Measurements from ENCODE around the gene ATF6B.

ATF6B gene

DNA sequence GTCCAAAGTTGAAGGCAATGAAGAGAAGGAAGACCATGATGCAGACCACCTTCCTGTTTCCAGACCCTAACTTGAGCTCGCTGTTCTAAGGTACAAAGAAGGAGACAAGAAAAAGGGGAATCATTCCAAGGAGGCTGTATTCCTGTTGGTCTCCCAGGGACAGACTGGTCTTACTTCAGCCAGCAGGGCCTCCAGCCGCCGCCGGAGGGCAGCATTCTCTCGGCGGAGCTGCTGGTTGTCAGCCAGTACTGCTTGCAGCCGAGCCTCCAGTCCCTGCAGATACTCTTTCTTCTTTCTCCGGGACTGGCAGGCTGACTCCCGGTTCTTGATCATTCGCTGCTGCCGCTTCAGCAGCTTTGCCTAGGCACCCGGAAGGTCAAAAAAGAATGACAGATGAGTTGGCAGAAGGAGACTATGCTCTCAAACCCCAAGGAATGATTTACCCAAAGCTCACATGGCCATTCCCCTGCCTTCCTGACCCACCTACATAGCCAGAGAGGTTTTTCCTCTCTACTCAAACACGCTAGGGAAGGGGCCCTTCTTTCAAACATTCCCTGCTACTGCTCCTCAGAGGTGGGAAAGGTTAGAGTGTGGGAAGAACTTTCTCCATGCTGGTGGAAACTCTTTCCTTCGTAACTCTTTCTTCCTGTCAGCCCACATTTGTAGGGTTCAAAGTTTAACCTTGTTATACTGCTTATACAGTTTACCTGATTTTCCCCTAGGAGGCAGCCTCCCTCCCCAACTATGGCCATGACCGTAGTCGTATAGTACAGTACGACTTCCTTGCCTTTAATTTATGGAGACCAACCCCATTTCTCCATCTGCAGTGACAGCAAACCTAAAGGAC, 9.0 kb downstream of the ATF6B start:
- TF ChIP-seq, protein P1, sequence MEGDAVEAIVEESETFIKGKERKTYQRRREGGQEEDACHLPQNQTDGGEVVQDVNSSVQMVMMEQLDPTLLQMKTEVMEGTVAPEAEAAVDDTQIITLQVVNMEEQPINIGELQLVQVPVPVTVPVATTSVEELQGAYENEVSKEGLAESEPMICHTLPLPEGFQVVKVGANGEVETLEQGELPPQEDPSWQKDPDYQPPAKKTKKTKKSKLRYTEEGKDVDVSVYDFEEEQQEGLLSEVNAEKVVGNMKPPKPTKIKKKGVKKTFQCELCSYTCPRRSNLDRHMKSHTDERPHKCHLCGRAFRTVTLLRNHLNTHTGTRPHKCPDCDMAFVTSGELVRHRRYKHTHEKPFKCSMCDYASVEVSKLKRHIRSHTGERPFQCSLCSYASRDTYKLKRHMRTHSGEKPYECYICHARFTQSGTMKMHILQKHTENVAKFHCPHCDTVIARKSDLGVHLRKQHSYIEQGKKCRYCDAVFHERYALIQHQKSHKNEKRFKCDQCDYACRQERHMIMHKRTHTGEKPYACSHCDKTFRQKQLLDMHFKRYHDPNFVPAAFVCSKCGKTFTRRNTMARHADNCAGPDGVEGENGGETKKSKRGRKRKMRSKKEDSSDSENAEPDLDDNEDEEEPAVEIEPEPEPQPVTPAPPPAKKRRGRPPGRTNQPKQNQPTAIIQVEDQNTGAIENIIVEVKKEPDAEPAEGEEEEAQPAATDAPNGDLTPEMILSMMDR (IDR thresholded peaks at IDR 0.05; ENCODE audit: insufficient read depth, low read depth, low read length, missing control alignments): peak; percentile 95
- DNase-seq (ENCODE audit: low read depth): peak; percentile 89
- H3K4me3 ChIP-seq (ENCODE audit: low read length): no peak overlapping the region

DNA sequence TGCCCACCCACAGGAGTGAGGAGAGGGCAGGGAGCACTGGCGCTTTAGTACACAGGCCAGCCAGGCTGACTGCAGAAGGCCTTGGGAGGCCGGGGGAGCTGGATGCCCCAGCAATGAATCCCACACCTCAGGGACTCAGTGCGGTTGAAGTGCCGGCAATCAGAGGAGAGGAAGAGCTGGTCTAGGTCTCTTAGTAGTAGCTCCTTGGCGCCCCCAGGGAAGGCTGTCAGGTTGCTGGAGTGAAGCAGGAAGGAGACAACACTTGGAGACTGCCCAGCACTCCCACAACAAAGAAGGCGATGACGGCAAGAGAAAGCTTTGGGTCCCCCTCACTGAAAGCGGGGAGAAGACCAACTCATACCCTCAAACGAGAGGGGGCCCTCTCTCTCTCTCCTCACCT, 10.6 kb downstream of the ATF6B start:
- TF ChIP-seq, protein P1 (IDR thresholded peaks at IDR 0.05; ENCODE audit: insufficient read depth, low read depth, low read length, missing control alignments): no peak
- no peak overlapping the region for H3K4me3 ChIP-seq (ENCODE audit: low read length)
- no peak for DNase-seq (ENCODE audit: low read depth)

DNA sequence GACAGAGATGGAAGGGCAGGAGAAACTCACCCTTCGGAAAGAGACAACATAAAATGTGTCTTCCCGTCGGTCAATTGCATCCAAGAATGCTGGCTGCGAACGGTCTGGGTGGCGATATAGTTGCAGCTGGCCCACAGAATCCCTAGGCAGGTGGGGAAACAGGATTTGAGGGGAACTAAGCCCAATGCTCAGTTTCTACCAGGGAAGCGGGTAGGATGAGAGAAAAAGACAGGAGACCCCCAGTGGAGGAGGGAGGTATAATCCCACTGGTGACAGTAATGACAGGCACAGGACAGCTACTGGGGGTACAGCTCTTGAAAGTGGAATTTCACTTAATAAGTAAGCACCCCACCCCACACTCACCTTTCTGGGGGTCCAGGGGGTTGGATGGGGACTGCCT, 11.4 kb downstream of the ATF6B start:
- TF ChIP-seq, protein P1 (IDR thresholded peaks at IDR 0.05; ENCODE audit: insufficient read depth, low read depth, low read length, missing control alignments): no peak
- DNase-seq (ENCODE audit: low read depth): no peak
- no peak overlapping the region for H3K4me3 ChIP-seq (ENCODE audit: low read length)

DNA sequence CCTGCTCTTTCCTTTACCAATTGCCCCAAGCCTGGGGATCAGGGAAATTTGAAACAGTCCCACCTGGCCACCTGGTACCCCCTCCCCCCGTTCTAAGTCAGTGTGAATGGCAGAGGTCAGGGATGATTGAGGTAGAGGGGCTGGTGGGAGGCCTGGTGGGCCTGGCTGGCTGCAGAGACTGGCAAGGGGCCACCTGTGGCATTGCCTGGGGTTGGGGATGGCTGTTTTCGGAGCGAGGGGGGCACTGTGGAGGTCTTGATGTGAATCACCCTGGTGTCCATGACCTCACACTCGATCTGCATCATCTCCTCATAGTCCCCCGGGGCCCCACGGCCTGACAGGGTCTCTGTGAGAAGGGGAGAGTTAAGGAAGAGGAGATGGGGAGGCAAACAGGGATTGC, 12.4 kb downstream of the ATF6B start:
- no peak for DNase-seq (ENCODE audit: low read depth)
- TF ChIP-seq, protein P1 (IDR thresholded peaks at IDR 0.05; ENCODE audit: insufficient read depth, low read depth, low read length, missing control alignments): no peak
- no peak overlapping the region for H3K4me3 ChIP-seq (ENCODE audit: low read length)

DNA sequence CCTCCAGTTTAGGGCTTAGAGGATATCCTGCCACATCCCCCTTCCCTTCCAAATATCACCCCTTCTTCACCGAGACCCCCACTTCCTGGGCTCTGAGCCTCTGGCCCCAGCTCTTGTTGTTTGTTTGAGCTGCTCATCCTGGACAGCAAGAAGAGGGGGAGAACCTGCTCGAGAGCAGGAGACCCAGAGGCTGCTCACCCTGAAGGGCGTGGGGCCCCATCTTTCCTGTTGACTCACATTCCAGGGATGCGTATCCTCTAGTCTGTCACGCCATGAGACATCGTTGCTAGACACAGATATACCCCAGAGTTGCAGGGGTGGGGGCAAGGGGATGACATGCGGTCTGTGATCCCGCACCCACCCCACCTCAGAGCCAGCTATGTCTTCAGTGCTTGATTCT, 13.2 kb downstream of the ATF6B start:
- peak; percentile 75 for DNase-seq (ENCODE audit: low read depth)
- TF ChIP-seq, protein P1 (IDR thresholded peaks at IDR 0.05; ENCODE audit: insufficient read depth, low read depth, low read length, missing control alignments): no peak
- H3K4me3 ChIP-seq (ENCODE audit: low read length): no peak overlapping the region

DNA sequence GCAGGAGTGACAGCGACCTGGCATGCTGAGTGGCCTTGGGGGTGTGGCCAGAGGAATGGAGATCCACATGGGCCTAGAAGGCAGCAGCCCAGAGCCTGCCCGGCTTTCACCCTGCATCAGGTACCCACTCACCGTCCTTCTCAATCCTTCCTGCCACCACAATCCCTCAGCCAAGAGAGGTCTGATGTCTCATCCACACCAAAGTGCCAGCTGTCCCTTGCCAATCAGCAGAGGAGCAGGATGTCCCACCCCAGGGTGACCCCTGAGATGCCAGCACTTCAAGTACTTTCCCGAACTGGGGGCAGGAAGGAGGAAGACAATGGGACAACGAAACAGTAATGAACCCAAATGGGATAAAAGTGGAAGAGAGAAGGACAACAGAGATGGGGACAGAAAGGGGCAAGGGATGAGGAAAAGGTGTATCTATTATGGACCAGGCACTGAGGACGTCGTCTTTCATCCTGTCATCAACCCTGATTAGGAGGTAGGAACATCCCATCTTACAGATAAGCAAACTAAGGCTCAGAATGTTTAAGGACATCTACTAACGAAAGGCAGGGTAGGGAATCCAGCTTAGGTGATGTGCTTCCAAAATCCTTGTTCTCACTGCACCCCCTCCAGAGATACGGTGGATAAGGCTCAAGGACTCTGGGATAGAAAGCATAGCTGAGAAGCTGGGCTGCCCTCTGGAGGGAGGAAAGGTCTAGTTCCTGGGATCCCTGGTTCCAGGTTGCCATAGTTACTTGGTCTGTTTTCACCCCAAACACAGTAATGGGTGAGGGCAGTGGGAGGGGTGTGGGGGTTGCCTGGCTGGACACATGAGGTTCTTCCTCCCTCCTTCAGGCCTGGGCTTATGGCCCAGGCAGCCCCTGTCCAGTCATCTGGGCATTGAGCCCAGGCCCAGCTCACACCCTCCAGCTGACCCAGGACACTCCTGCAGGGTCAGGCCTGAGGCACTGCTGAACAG, 14.4 kb downstream of the ATF6B start:
- no peak overlapping the region for H3K4me3 ChIP-seq (ENCODE audit: low read length)
- TF ChIP-seq, protein P1 (IDR thresholded peaks at IDR 0.05; ENCODE audit: insufficient read depth, low read depth, low read length, missing control alignments): peak; percentile 4
- no peak for DNase-seq (ENCODE audit: low read depth)

All from epithelial cell of esophagus (primary cell).